HCT116 (cell line): ENCODE results near the gene LYL1. TPM values are rescaled to one million over a fixed set of nuclear protein-coding genes. Genes with fewer than 3 reads are reported as not detected.

Experiments
- ATAC-seq: fragments of 200-7000 bp; cut with Tn5 transposase; 2 replicates; pipeline ENCODE4 v1.9.1; 2020; ENCODE audit warnings: mild to moderate bottlenecking, moderate library complexity
- BruUV-seq: library from RNA; stranded (reverse); fragments of 400-500 nt; replicated peaks from 2 replicates; lab custom pipeline; 2021; lab: Mats Ljungman, UMichigan
- CTCF ChIA-PET: fragments of 300-600 bp; sonication (Branson Sonifier 250); formaldehyde crosslinking; loops from one replicate; lab custom pipeline; 2021; ENCODE audit warnings: antibody characterized with exemption; lab: Charles Lee
- POLR2A ChIA-PET: fragments of 300-600, 350-600 bp; sonication (Branson Sonifier 250); formaldehyde crosslinking; loops from one replicate; lab custom pipeline; 2021; ENCODE audit warnings: antibody characterized with exemption; lab: Charles Lee
- RAD21 ChIA-PET, 2 experiments: fragments of 300-600 bp; sonication (Branson Sonifier 250); formaldehyde crosslinking; loops; one replicate each; lab custom pipeline; 2023; ENCODE audit warnings: low total read pairs in 2 of 2; ENCODE audit not compliant: uncharacterized antibody in 2 of 2, unreplicated experiment in 2 of 2, low non-redundant PET in 1 of 2; lab: Charles Lee
- DNase-seq: peaks from one replicate; pipeline ENCODE4 v3.0.0-alpha.2; 2010; ENCODE audit warnings: low read depth, low spot score
- H2AFZ ChIP-seq: fragments of 200-600 bp; shearing (Covaris generic), sonication (generic); 2 replicates; pipeline ENCODE4 v1.6.1; 2017; ENCODE audit warnings: low read depth, mixed run types, mixed read lengths, antibody characterized with exemption, low read length; ENCODE audit not compliant: poor library complexity, severe bottlenecking
- H3K27ac ChIP-seq: 2 replicates; pipeline ENCODE4 v1.5.1; 2012; ENCODE audit warnings: low read depth, low read length
- H3K27me3 ChIP-seq: fragments of 200-600 bp; sonication (generic); 2 replicates; pipeline ENCODE4 v1.6.1; 2016; ENCODE audit warnings: mixed run types, low read length, mixed read lengths; ENCODE audit not compliant: insufficient read depth
- H3K36me3 ChIP-seq, 2 experiments: fragments of 200-500 bp in 1 of 2; fragments of 200-600 bp in 1 of 2; sonication (Bioruptor generic) in 1 of 2; sonication (generic) in 1 of 2; 2 replicates each; pipeline versions ENCODE4 v1.5.1 to v1.6.1; 2014 to 2016; ENCODE audit warnings: low read length in 2 of 2, inconsistent platforms in 1 of 2, mixed read lengths in 1 of 2, mixed run types in 1 of 2; ENCODE audit not compliant: insufficient read depth in 2 of 2, control insufficient read depth in 1 of 2
- H3K4me1 ChIP-seq, 2 experiments: fragments of 200-600 bp in 1 of 2; sonication (generic) in 1 of 2; 2 replicates each; pipeline versions ENCODE4 v1.5.1 to v1.6.1; 2012 to 2017; ENCODE audit warnings: low read length in 2 of 2, inconsistent platforms in 1 of 2, mild to moderate bottlenecking in 1 of 2, mixed read lengths in 1 of 2, mixed run types in 1 of 2, moderate library complexity in 1 of 2; ENCODE audit not compliant: insufficient read depth in 2 of 2, control insufficient read depth in 1 of 2
- H3K4me2 ChIP-seq: fragments of 200-600 bp; sonication (generic); 2 replicates; pipeline ENCODE4 v1.6.1; 2017; ENCODE audit warnings: mixed run types, low read length, mixed read lengths
- H3K4me3 ChIP-seq, 2 experiments: fragments of 200-600 bp in 1 of 2; sonication (generic) in 1 of 2; replicated peaks in 1 of 2; 2 replicates each; pipeline ENCODE4 v1.5.1; 2011 to 2016; ENCODE audit warnings: low read length in 2 of 2, control low read depth in 1 of 2, low read depth in 1 of 2, mild to moderate bottlenecking in 1 of 2, mixed read lengths in 1 of 2, mixed run types in 1 of 2
- H3K79me2 ChIP-seq: fragments of 200-600 bp; sonication (generic); 2 replicates; pipeline ENCODE4 v1.6.1; 2017; ENCODE audit warnings: mild to moderate bottlenecking, mixed run types, low read length, moderate library complexity, mixed read lengths; ENCODE audit not compliant: insufficient read depth
- H3K9ac ChIP-seq: fragments of 200-600 bp; sonication (generic); 2 replicates; pipeline ENCODE4 v1.6.1; 2016; ENCODE audit warnings: low read length, mixed read lengths
- H3K9me2 ChIP-seq: fragments of 200-600 bp; sonication (generic), shearing (Covaris generic); 2 replicates; pipeline ENCODE4 v1.6.1; 2017; ENCODE audit warnings: mixed run types, mild to moderate bottlenecking, moderate library complexity; ENCODE audit not compliant: insufficient read depth
- H3K9me3 ChIP-seq, 2 experiments: fragments of 200-500 bp in 1 of 2; fragments of 200-600 bp in 1 of 2; sonication (Bioruptor generic) in 1 of 2; sonication (generic) in 1 of 2; 2 replicates each; pipeline ENCODE4 v1.6.1; 2014 to 2017; ENCODE audit warnings: low read length in 2 of 2, mixed read lengths in 2 of 2, inconsistent platforms in 1 of 2, low read depth in 1 of 2, mild to moderate bottlenecking in 1 of 2, mixed run types in 1 of 2, moderate library complexity in 1 of 2; ENCODE audit not compliant: control insufficient read depth in 1 of 2, insufficient read depth in 1 of 2
- H4K20me1 ChIP-seq: fragments of 200-600 bp; sonication (generic), shearing (Covaris generic); 2 replicates; pipeline ENCODE4 v1.6.1; 2017; ENCODE audit warnings: mixed run types, mild to moderate bottlenecking, moderate library complexity; ENCODE audit not compliant: insufficient read depth
- CBX3 ChIP-seq: IDR thresholded peaks from 2 replicates; pipeline ENCODE4 v1.6.1; 2012; ENCODE audit warnings: low read depth
- CEBPB ChIP-seq: IDR thresholded peaks from 2 replicates; pipeline ENCODE4 v1.6.1; 2012; ENCODE audit warnings: low read depth
- EGR1 ChIP-seq: IDR thresholded peaks from 2 replicates; pipeline ENCODE4 v1.6.1; 2012; ENCODE audit warnings: low read depth
- ELF1 ChIP-seq: IDR thresholded peaks from 2 replicates; pipeline ENCODE4 v1.6.1; 2012; ENCODE audit warnings: low read depth, borderline replicate concordance
- EZH2phosphoT487 ChIP-seq: fragments of 200-600 bp; IDR thresholded peaks from 2 replicates; pipeline ENCODE4 v1.6.1; 2018; ENCODE audit warnings: antibody characterized with exemption, borderline replicate concordance
- JUND ChIP-seq: IDR thresholded peaks from 2 replicates; pipeline ENCODE4 v1.6.1; 2012
- POLR2A ChIP-seq: IDR thresholded peaks from 2 replicates; pipeline ENCODE4 v1.7.0; 2011; ENCODE audit warnings: borderline replicate concordance; ENCODE audit not compliant: insufficient read depth, insufficient read length; ENCODE audit errors: extremely low read depth
- POLR2AphosphoS5 ChIP-seq: IDR thresholded peaks from 2 replicates; pipeline ENCODE4 v1.6.1; 2011; ENCODE audit warnings: mild to moderate bottlenecking, low read depth, low read length, moderate library complexity
- RAD21 ChIP-seq: IDR thresholded peaks from 2 replicates; pipeline ENCODE4 v1.6.1; 2012; ENCODE audit warnings: low read depth, mild to moderate bottlenecking
- SRF ChIP-seq: IDR thresholded peaks from 2 replicates; pipeline ENCODE4 v1.6.1; 2012; ENCODE audit warnings: low read depth
- YY1 ChIP-seq: IDR thresholded peaks from 2 replicates; pipeline ENCODE4 v1.6.1; 2011; ENCODE audit warnings: low read length, low read depth, moderate library complexity, mild to moderate bottlenecking; ENCODE audit not compliant: insufficient replicate concordance; ENCODE audit errors: extremely low read depth
- ZNF274 ChIP-seq: fragments of 200-500 bp; sonication (Bioruptor generic); IDR thresholded peaks from 2 replicates; pipeline ENCODE4 v1.6.1; 2014; ENCODE audit warnings: mild to moderate bottlenecking, low read depth, low read length, inconsistent platforms
- intact Hi-C: fragments of 100-400 bp; cut with micrococcal nuclease; formaldehyde crosslinking; loops from 2 replicates; pipeline ENCODE4 v1.10.0; 2022
- total RNA-seq: library from RNA; stranded (reverse); gene quantifications from one replicate; pipeline ENCODE4 v1.2.1, GENCODE V29; 2021; ENCODE audit not compliant: unreplicated experiment
- TF ChIP-seq, protein P1 (sequence below): IDR thresholded peaks from 2 replicates; pipeline ENCODE4 v1.6.1; 2011; ENCODE audit warnings: mild to moderate bottlenecking, low read length, moderate library complexity; ENCODE audit not compliant: insufficient replicate concordance; ENCODE audit errors: extremely low read depth
- TF ChIP-seq, protein P2 (sequence below): IDR thresholded peaks from 2 replicates; pipeline ENCODE4 v1.6.1; 2012; ENCODE audit warnings: low read depth

The LYL1 gene
- total RNA-seq, 1 experiment from 2014 or later, result 2.6 TPM

DNA sequence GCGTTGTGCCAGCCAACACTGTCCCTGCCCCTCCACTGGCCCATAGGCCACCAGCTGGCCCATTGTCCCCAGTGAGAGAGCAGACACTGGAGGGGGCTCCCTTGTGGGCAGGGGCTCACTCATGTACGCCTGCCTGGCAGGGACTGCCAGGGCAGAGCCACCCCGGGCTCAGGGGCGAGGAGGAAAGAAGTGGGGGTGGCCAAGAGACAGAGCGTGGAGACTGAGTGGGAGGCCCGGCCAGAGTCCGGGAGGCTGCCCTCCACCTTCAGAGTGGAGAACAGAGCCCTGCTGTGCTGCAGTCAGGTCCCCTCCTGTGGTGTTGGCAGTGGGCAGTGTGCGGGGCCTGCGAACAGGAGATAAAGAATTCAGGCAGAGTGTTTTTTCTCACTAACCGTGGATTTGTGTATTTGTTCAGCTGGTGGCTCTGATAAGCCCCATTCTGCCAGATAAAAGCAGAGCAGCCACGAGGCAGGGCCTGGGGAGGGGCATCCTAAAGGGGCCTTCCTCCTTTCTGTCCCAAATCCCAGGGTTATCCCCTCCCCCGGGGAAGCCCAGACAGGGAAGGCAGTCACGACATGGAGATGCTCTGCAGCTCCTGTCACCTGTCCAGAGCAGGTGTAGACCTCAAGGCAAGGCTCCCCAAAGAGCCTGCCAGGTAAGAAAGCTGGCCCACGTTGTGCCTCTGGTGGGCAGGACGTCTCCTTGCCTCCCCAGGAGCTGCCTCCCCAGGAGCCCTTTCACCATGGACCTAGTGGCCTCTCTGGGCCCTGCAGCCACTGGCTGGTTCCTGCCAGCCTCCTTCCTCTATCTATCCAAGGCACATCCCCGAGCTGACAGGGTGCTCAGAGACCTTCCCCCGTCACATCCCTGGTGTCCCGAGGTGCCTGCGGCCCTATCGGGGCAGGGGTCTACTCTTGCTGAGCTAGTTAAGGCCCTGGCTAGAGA, 33.0 kb downstream of the LYL1 start (continued):
- TF ChIP-seq, protein P1, sequence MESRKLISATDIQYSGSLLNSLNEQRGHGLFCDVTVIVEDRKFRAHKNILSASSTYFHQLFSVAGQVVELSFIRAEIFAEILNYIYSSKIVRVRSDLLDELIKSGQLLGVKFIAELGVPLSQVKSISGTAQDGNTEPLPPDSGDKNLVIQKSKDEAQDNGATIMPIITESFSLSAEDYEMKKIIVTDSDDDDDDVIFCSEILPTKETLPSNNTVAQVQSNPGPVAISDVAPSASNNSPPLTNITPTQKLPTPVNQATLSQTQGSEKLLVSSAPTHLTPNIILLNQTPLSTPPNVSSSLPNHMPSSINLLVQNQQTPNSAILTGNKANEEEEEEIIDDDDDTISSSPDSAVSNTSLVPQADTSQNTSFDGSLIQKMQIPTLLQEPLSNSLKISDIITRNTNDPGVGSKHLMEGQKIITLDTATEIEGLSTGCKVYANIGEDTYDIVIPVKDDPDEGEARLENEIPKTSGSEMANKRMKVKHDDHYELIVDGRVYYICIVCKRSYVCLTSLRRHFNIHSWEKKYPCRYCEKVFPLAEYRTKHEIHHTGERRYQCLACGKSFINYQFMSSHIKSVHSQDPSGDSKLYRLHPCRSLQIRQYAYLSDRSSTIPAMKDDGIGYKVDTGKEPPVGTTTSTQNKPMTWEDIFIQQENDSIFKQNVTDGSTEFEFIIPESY, result no peak
- TF ChIP-seq YY1 (no peak), EZH2phosphoT487 (no peak), CEBPB (no peak), RAD21 (no peak)

DNA sequence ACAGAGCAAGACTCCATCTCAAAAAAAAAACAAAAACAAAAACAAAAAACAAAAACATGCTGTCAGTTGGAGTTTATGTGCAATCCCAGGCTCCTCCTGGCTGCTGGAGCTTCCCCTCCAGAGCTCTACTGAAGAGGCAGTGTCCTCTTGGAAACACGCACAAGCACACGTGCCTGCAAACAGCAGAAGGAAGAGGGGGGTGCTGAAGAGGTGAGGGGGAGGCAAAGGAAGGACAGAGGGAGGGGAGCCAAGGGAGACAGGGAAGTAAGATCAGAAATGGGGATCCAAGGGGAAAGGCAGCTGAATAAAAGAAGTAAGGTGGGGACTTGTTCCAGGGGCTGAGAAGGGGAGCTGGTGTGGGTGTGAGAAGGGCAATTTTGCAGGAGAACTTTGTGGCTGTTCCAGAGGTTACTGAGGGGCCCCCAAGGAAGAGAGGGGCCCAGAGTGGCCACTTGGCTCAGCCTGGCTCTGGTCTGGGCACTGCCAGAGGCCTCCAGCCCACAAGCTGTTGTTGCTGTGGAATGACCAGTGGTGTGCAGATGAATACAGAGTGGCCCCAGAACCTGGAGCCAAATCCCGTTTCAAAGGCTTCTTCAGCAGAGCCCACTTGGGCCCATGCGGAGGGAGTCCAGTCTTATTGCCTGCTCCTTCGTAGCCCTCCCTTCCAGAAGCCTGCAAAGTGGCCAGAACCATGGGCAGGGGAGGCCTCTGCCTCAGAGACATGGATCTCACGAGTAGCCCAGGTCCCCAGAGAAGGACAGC, 34.4 kb downstream of the LYL1 start:
- no peak overlapping the region for H3K9ac ChIP-seq
- H4K20me1 ChIP-seq, result no peaks in the 10 kb centered on the region
- no peaks in the 10 kb centered on the region for H3K4me1 ChIP-seq
- H3K9me3 ChIP-seq, result no peaks in the 10 kb centered on the region
- H3K4me2 ChIP-seq, result no peak overlapping the region
- BruUV-seq, result no TSS peak
- ChIA-PET RAD21 (no interaction called here), CTCF (interaction anchor here (1.5 kb wide), 1 partner anchor 91 kb away, joined by 3 read pairs; no protein-coding TSS in a partner anchor), POLR2A (no interaction called here)
- ATAC-seq (no peak), DNase-seq (no peak)
- no peaks in the 10 kb centered on the region for H3K36me3 ChIP-seq
- intact Hi-C loops, result no loop called here
- no peaks in the 10 kb centered on the region for H3K9me2 ChIP-seq
- H3K27ac ChIP-seq, result no peak overlapping the region
- no peak overlapping the region for H2AFZ ChIP-seq
- H3K27me3 ChIP-seq, result no peaks in the 10 kb centered on the region
- H3K4me3 ChIP-seq, result no peak overlapping the region
- H3K79me2 ChIP-seq, result no peaks in the 10 kb centered on the region
- no peak for TF ChIP-seq RAD21
- no peak for TF ChIP-seq CBX3
- no peak for TF ChIP-seq ELF1
- TF ChIP-seq, protein P1, result no peak
- no peak for TF ChIP-seq ZNF274
- TF ChIP-seq, protein P2, sequence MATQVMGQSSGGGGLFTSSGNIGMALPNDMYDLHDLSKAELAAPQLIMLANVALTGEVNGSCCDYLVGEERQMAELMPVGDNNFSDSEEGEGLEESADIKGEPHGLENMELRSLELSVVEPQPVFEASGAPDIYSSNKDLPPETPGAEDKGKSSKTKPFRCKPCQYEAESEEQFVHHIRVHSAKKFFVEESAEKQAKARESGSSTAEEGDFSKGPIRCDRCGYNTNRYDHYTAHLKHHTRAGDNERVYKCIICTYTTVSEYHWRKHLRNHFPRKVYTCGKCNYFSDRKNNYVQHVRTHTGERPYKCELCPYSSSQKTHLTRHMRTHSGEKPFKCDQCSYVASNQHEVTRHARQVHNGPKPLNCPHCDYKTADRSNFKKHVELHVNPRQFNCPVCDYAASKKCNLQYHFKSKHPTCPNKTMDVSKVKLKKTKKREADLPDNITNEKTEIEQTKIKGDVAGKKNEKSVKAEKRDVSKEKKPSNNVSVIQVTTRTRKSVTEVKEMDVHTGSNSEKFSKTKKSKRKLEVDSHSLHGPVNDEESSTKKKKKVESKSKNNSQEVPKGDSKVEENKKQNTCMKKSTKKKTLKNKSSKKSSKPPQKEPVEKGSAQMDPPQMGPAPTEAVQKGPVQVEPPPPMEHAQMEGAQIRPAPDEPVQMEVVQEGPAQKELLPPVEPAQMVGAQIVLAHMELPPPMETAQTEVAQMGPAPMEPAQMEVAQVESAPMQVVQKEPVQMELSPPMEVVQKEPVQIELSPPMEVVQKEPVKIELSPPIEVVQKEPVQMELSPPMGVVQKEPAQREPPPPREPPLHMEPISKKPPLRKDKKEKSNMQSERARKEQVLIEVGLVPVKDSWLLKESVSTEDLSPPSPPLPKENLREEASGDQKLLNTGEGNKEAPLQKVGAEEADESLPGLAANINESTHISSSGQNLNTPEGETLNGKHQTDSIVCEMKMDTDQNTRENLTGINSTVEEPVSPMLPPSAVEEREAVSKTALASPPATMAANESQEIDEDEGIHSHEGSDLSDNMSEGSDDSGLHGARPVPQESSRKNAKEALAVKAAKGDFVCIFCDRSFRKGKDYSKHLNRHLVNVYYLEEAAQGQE, result no peak
- no peak for TF ChIP-seq EGR1
- TF ChIP-seq YY1, result no peak
- no peak for TF ChIP-seq JUND
- TF ChIP-seq SRF, result no peak
- TF ChIP-seq POLR2AphosphoS5, result no peak
- no peak for TF ChIP-seq EZH2phosphoT487
- TF ChIP-seq POLR2A, result no peak
